Measurements from ENCODE around the gene CARHSP1.

DNA sequence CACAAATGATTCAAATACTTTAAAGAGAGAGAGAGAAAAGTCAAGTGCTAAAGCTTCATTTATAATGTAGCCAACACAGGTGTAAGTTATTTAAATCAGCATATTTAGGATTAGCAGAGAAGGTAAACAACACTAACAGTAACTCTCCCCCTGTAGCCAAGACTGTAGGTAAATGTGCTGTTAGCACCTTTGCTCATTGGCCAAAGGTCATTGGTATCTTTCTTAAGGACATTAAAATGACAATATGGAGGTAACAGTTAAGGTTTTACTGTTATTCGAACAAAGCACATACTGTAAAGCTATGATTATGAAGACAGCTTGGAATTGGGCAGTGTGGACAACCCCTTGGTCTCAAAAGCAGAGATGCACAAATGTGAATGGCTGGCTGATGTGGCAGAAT lies 42.0 kb upstream of the CARHSP1 start:
- TF ChIP-seq POLR2A (IDR thresholded peaks at IDR 0.05; ENCODE audit: low read depth, low read length) (no peak), POLR2AphosphoS5 (IDR thresholded peaks at IDR 0.05; ENCODE audit: low read depth, low read length) (no peak)
